IMR-90 (cell line): Measurements from ENCODE around the gene AFM.

Experiments used
- POLR2A ChIP-seq: IDR thresholded peaks from 2 replicates; pipeline ENCODE4 v1.6.1; 2012; ENCODE audit warnings: mild to moderate bottlenecking, low read depth, low read length
- RAD21 ChIP-seq: IDR thresholded peaks from 2 replicates; pipeline ENCODE4 v1.6.1; 2012; ENCODE audit warnings: low read length, improper control_type of control experiment
- SMC3 ChIP-seq: fragments of 150-350 bp; IDR thresholded peaks from 2 replicates; pipeline ENCODE4 v1.6.1; 2016; ENCODE audit warnings: low read depth, mild to moderate bottlenecking, antibody characterized with exemption, low read length, moderate library complexity

GRCh38 chr4:73528171-73528570, 46.6 kb downstream of the AFM start:
- TF ChIP-seq POLR2A (no peak), RAD21 (no peak), SMC3 (no peak)
